Lung (tissue), 12 donors: ENCODE results near the gene CNTNAP5. TPM values are rescaled to one million over a fixed set of nuclear protein-coding genes. Genes with fewer than 3 reads are reported as not detected.

ENCODE experiments used
- ATAC-seq: fragments of 200-7000 bp; cut with Tn5 transposase; one replicate; pipeline ENCODE4 v1.9.1; 2020; ENCODE audit warnings: moderate number of reproducible peaks; ENCODE audit not compliant: insufficient read depth, low FRiP score
- DNase-seq, 3 donors: peaks; one replicate each; pipeline ENCODE4 v3.0.0-alpha.2; 2013 to 2017
- H3K27ac ChIP-seq, 2 donors: one replicate each; pipeline ENCODE4 v1.5.1; 2013; ENCODE audit warnings: mild to moderate bottlenecking in 2 of 2, moderate library complexity in 2 of 2, control low read depth in 1 of 2, inconsistent platforms in 1 of 2, low read depth in 1 of 2, low read length in 1 of 2
- H3K27me3 ChIP-seq, 3 donors: one replicate each; pipeline ENCODE4 v1.5.1; 2013; ENCODE audit warnings: low read length in 2 of 3; ENCODE audit not compliant: control insufficient read depth in 3 of 3, insufficient read depth in 3 of 3
- H3K36me3 ChIP-seq, 4 donors: one replicate each; pipeline ENCODE4 v1.5.1; 2013; ENCODE audit warnings: low read length in 4 of 4, mild to moderate bottlenecking in 1 of 4, moderate library complexity in 1 of 4; ENCODE audit not compliant: control insufficient read depth in 4 of 4, insufficient read depth in 4 of 4
- H3K4me1 ChIP-seq, 5 donors: one replicate each; pipeline ENCODE4 v1.5.1; 2013; ENCODE audit warnings: low read length in 5 of 5, mild to moderate bottlenecking in 2 of 5, moderate library complexity in 1 of 5; ENCODE audit not compliant: control insufficient read depth in 5 of 5, insufficient read depth in 5 of 5
- H3K4me3 ChIP-seq: one replicate; pipeline ENCODE4 v1.5.1; 2013; ENCODE audit warnings: mild to moderate bottlenecking, control low read depth, moderate library complexity
- H3K9ac ChIP-seq, 2 donors: one replicate each; pipeline ENCODE4 v1.5.1; 2013; ENCODE audit warnings: low read length in 2 of 2, control low read depth in 1 of 2; ENCODE audit not compliant: insufficient read depth in 1 of 2
- H3K9me3 ChIP-seq, 4 donors: one replicate each; pipeline ENCODE4 v1.5.1; 2013; ENCODE audit warnings: low read length in 3 of 4, mild to moderate bottlenecking in 1 of 4, moderate library complexity in 1 of 4; ENCODE audit not compliant: control insufficient read depth in 4 of 4, insufficient read depth in 3 of 4
- CTCF ChIP-seq: IDR thresholded peaks from 2 replicates; pipeline ENCODE4 v1.5.1; 2012; ENCODE audit warnings: mild to moderate bottlenecking; ENCODE audit errors: control extremely low read depth, extremely low read depth
- WGBS, 2 donors: extraction: QIAGEN DNeasy Blood & Tissue Kit; methylation state at CpG; one replicate each; pipeline ENCODE4 v1.1.7; 2013; 5-methylcytosine and 5-hydroxymethylcytosine counted together
- polyA plus RNA-seq, 2 donors: library from polyadenylated mRNA; stranded (reverse); fragments of 200-250 nt; gene quantifications; one replicate each; pipeline ENCODE4 v1.2.1, GENCODE V29; 2013
- total RNA-seq, 2 donors: library from RNA; depleted of rRNA in 1 of 2; stranded (reverse); fragments of >200 nt in 1 of 2; gene quantifications; one replicate each; pipeline ENCODE4 v1.2.1, GENCODE V29; 2014 to 2021
- donor health status: control.
- donor health status: control.
- donor health status: Bipolar disorder and iron deficiency.
- donor health status: healthy.
- donor health status: DM: yes; HTN: yes; CAD: no.

CNTNAP5 gene
- total and polyA plus RNA-seq, 4 donors = 0.03 to 0.06 TPM; not detected in 2

DNA sequence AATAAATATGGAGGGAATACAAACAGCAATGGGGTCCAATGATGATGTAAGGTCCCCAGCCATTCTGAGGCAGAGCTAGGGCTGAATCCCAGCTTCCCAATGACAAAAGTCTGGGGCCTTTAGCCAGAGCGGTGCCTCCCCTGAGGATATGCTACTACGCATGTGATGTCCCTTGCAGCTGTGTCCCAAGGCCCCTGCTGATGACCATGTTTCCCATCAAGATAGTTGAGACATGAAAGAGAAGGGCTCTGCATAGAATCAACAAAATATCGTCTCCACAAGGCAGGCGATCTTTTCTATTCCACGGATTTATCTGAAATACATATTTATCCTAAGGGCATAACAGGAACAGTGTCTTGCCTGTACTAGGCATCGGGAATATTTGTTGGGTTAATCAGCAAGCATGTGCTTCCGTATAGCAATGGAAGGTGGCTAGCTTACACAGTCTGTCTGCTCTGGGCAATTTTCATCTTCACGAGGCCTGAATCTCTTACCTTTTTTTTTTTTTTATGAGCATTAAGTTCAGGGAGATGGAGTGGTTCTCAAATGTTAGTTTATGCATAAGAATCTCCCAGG is 284.6 kb downstream of the CNTNAP5 start:
- H3K4me3 ChIP-seq = no peak overlapping the region
- WGBS, 2 donors = 90 to 93% methylated on average over 8 of the region's 8 CpGs
- TF ChIP-seq CTCF = no peak
- H3K4me1 ChIP-seq = no peaks in the 10 kb centered on the region
- H3K27me3 ChIP-seq = no peaks in the 10 kb centered on the region
- no peaks in the 10 kb centered on the region for H3K36me3 ChIP-seq
- DNase-seq (no peak), ATAC-seq (no peak)
- no peak overlapping the region for H3K27ac ChIP-seq
- no peaks in the 10 kb centered on the region for H3K9me3 ChIP-seq
- H3K9ac ChIP-seq = no peak overlapping the region

GRCh38 chr2:124310671-124311070 is 285.6 kb downstream of the CNTNAP5 start:
- H3K4me1 ChIP-seq = no peaks in the 10 kb centered on the region
- ATAC-seq (no peak), DNase-seq (no peak)
- no peak overlapping the region for H3K27ac ChIP-seq
- no peak overlapping the region for H3K9ac ChIP-seq
- no peak overlapping the region for H3K4me3 ChIP-seq
- TF ChIP-seq CTCF = no peak
- H3K27me3 ChIP-seq = no peaks in the 10 kb centered on the region
- H3K9me3 ChIP-seq = no peaks in the 10 kb centered on the region
- H3K36me3 ChIP-seq = no peaks in the 10 kb centered on the region
- 84 to 85% methylated on average over 4 of the region's 4 CpGs for WGBS, 2 donors

GRCh38 chr2:124314084-124314483 is 289.0 kb downstream of the CNTNAP5 start:
- Histone ChIP-seq H3K9ac (no peak overlapping the region), H3K27me3 (no peaks in the 10 kb centered on the region), H3K4me3 (no peak overlapping the region), H3K9me3 (no peaks in the 10 kb centered on the region), H3K27ac (no peak overlapping the region), H3K36me3 (no peaks in the 10 kb centered on the region), H3K4me1 (no peaks in the 10 kb centered on the region)
- no peak for TF ChIP-seq CTCF
- WGBS, 2 donors = 92 to 95% methylated on average over 8 of the region's 8 CpGs
- no peak for DNase-seq
- ATAC-seq = no peak
